ENCODE measurements around the gene HABP2. TPM values are rescaled to one million over a fixed set of nuclear protein-coding genes. Genes with fewer than 3 reads are reported as not detected.
A peak's percentile ranks its signal among the peaks of the same experiment; 100 is the strongest.

Gene HABP2
- polyA plus RNA-seq, 10 donors = 0.07 to 0.17 (median 0.13) TPM; not detected in 1

DNA sequence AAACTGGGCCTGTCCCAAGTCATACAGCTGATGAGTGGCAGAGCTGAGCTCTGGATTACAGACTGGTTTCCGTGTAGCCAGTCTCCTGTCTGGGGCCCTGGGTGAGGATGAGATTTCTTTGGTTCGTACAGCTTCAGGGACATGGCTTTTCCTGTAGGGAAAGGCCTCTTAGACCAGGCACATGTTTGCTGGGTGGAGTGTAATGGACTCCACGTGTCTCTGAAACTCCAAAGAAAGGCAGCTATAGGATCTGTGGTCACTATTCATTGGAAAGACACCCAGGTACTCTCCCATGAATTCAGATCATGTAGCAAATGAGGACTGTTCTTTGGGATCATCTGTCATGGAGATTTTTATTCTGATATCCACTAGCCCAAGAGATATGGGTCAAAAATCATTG lies 2.4 kb downstream of the HABP2 start:
- no peak for DNase-seq

DNA sequence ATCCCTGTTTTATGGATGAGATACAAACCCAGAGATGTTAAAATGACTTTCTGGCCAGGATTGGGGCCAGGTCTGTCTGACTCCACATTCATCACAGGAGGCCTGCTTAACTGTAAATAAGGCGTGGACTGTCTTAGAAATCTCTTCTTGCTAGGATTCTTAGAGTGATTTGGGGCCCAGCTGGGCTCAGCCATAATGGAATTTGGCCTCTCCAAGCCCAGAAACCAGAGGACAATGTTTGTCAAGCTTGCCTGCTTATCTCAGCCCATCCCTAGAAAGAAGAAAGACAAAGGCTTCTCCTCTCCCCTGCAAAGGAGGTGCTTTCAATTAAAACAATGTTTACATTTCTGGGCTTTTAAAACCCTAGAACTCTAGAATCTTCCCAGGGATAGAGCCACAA lies 2.9 kb downstream of the HABP2 start:
- no peak for DNase-seq

DNA sequence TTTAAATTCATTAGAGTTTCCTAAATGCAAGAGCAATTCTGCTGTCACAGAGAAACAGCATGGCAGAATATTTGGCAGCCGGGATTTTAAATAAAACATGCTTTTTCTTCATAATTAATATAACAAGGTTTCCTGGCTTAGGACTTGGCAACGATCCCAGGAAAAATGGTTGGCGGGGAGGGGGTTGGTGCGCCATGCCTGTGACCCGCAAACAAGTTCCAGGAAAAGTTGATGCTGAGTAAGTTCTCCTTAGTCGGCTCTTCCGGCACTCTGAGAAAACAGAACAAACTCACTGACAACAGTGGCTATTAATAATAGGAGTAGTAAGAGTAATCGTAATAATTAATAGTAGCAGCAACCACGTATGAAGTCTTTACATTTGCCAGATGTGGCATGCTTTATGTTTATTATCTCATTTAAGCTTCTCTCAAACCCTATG lies 4.6 kb downstream of the HABP2 start:
- DNase-seq = peak in 2 of 3 donors; percentile 35 to 53

DNA sequence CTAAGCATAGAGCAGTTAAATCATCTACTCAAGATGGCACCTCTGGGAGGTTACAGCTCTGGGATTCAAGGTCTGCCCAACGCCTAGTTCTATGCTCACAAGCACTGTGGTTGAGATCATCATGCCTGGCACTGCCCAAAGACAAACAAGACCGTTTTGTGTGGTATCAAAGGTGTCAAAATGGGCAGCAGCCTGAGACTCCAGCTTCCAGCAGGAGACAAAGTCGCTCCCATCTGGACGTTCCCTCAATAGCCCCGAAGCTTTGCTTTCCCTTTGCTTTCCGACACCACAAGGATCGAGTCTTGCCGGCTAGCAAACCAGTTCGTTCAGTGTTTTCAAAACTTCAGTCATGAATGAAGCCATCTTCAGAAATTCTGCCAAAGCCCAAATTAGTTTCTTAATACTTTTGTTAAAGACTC lies 5.1 kb downstream of the HABP2 start:
- no peak for DNase-seq

DNA sequence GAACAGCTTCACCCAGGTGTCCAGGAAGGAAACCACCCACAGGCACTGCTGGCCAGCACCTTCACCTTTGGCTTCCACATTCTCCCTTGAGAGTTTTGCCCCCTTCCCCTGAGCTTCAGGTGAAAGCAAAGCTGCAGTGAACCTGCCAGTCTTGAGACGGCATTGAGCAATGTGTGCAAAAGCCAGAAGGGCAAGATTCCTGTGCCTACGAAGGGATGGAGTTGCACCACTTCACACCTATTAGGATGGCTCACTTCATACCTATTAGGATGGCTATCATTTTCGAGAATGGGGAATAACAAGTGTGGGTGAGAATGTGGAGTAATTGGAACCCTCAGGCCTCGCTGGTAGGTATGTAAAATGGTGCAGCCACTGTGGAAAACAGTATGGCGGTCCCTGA lies 7.2 kb downstream of the HABP2 start:
- DNase-seq = no peak

DNA sequence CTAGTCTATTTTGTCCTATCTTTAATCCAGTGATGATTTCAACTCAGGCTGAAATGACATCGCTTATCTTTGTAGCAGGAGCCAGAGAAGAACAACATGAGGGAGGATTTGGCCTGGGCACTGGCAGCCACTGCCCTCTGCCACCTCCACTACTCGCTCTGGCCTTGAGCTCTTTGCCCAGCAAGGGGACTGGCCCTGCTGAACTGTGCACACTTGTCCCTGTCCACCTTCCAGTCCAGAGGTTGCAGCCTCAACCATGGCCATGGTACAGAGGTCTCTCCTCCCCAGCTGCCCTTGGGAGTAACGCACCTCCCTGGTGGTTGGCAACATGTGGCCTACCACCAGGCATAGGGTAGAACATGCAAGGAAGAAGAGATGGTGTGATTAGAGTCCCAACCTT lies 8.4 kb downstream of the HABP2 start:
- no peak for DNase-seq

DNA sequence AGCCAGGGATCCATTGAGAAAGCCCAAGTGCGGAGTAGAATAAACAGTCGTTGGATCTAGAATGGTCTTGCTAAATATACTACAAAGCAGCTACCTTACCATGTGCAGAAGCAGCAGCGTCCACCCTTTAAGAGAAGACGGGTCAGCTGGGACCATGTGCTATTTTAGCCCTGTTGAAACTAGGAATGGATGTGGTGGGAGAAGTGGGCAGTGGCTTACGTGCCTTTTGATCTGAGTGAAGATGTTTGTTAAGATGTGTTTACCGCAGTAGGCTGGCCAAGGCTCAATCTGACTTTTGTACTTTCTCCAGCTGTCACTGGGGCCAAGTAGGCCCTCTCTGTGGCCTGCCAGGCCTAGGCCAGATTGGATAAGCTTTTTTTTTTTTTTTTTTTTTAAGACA lies 9.2 kb downstream of the HABP2 start:
- peak in 1 of 3 donors; percentile 30 for DNase-seq

DNA sequence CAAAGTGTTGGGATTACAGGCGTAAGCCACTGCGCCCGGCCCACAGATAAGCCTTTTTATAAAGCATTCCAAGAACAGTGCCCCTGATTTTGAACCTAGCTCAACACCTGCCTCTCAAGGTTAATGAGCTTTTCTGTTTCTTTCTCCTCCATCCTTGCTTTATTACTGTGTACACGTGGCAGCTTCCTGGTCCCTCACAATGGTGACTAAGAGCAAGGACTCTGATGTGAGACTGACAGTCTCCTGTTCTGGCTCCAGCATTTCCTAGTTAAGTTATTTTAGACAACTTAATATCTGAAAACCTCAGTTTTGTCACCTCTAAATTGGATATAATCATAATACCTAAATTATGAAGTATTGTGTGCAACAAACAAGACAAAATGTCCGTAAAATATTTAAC lies 9.9 kb downstream of the HABP2 start:
- no peak for DNase-seq

DNA sequence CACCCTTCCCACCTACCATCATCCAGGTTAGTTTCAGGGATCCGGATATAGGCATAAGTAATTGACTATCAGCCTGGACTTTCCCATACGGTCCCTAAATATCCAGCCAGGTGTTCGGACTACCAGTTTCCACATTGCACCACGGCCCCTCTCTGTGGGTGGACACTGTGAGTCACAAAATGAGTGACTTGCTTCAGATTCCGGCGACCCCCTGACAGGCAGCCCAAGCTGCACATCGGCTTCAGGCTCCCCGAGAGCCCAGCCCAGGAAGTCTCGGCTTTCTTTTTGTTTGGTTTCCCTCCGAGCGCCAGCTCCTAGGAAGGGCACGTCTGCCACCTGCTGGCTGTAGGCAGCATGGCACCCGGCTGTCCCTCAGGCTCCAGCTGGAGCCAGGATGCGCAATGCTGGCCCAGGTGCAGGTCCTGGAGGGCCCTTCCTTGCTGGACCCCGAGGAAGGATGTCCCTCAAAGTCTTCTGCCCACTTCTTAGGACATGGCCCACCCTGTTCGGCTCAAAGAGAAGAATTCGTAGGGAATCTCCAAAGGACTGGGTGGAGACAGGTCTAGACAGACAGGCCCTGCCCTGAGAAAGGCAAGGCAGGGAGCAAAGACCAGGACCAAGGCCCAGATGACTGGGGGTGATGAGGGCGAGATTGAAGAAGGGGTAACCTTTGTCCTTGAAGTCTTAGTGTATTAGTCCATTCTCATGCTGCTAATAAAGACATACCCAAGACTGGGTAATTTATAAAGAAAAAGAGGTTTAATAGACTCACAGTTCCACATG lies 10.6 kb downstream of the HABP2 start:
- DNase-seq = peak; percentile 71 to 91 (median 88)

DNA sequence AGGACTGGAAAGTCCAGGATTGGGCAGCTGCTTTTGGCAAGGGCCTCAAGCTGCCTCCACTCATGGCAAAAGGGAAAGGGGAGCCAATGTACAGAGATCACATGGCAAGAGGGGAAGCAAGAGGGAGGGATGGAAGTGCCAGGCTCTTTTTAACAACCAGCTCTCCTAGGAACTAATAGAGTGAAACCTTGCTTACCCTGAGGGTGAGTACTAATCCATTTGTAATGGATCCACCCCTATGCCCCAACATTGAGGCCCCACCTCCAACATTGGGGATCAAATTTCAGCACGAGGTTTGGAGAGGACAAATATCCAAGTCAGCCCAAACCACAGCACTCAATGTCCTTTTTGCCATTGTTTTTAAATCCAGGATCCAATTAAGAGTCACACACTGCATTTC lies 12.5 kb downstream of the HABP2 start:
- no peak for DNase-seq

DNA sequence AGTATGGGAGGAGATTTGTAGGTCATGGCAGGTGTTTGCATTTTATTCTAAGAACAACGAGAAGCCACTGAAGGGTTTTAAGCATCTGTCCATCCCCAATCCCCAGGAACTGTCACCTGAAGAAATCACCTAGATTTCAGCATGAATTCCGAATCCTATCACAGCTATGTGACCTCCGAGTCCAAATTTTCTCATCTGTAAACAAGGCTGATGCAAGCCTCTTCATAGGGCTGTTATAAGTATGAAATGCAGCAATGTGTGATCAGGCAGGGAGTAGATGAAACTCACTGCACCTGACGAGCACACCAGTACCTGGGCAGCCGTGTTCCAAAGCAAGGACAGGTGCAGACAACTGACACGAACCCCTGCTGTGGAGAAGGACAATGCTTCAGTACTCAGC lies 14.0 kb downstream of the HABP2 start:
- DNase-seq = no peak

DNA sequence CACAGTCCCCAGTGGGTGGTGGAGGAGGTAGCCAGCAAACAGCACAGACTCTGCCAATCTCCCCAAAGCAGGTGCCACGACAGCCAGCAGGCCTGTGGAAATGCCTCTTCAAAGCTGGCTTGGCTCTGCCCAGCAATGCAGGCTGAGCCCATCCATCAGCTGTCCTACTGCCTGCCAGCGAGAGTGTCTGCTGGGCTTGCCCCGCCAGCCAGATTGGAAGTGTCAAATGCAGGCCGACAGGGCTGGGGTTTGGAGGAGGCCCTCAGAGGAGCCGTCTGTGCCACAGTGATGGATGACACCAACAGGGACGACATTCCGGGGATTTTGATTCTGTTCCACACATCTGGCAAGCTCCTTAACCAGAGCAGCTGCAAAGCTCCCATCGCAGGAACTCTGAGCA lies 16.7 kb downstream of the HABP2 start:
- peak; percentile 50 to 74 (median 61) for DNase-seq

DNA sequence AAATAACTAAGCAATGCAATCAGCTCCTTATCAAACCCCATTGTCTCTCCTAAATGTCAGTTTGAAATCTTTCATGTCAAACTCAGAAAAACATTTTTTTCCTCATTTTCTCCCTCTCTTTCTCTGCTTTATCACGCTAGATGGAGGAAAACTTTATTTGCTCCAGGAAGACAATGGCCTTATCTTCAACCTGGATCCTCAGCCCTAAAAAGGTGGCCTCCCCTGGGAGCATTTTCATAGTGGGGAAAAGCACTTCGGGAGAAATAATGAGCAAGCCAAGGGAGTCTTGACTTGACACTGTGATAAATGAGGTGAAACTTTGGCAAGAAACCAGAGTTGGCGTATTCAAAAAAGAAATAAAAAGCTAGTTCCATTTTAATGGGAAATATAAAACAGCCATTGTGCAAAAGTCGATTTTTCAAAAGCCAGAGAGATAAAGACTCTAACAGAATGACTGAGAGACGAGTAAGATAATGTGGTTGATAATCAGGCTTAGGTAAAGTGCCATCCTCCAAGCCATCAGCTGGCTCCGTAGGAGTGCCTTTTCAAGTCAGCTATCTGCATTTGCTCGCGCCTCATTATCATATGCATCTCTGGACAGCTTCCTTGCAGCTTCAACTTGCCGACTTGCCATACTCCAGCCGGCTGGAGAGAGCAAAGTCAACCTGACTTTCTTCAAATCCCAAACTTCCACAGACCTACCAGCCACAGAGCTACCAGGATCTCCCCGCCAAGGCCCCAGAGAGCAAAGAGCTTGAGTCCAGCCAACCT lies 19.9 kb downstream of the HABP2 start:
- DNase-seq = no peak

DNA sequence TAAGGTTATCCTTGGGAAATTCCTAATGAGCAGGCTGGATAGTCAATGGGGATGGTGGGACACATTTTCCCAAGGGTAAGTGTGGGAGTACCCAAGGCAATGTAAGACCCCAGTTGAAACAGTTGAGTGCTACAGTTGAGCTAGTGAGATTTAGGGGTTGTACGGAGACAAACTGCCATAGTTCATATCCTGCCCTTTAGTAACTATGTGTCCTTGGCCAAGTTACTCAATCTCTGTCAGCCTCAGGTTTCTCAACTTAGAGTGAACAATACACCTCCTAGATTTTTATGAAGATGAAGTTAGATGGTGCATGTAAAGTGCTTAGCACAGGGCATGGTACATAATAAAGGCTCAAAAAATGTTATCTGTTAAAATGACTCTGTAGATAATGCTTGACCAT lies 20.5 kb downstream of the HABP2 start:
- no peak for DNase-seq

DNA sequence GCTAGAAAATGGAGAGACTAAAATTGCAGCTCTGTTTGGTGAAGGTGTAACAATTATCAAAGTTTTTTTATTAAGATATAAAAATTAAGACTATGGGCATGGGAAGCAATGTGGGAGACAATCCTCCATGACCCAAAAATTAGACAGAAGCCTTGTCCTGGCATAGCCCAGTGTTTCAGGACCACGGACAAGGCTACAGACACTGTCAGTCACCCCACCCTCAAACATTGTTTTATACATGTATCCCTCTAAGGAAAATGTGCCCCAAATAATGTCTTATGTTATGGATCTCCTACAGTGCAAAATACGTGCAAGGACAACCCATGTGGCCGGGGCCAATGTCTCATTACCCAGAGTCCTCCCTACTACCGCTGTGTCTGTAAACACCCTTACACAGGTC lies 24.0 kb downstream of the HABP2 start:
- peak; percentile 47 to 74 (median 59) for DNase-seq

DNA sequence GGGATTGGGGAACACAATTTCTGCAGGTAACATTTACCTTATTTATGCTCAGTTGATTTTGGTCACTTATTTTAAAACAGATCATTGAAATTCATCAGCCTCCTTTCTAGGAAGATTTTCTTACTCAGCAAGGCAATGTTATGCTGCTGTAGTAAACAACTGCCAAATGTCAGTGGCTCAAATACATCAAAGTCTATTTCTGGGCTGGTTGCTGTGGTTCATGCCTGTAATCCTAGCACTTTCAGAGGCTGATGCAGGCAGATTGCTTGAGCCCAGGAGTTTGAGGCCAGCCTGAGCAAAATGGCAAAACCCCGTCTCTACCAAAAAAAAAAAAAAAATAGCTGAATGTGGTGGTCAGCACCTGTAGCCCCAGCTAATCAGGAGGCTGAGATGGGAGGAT lies 25.9 kb downstream of the HABP2 start:
- no peak for DNase-seq

DNA sequence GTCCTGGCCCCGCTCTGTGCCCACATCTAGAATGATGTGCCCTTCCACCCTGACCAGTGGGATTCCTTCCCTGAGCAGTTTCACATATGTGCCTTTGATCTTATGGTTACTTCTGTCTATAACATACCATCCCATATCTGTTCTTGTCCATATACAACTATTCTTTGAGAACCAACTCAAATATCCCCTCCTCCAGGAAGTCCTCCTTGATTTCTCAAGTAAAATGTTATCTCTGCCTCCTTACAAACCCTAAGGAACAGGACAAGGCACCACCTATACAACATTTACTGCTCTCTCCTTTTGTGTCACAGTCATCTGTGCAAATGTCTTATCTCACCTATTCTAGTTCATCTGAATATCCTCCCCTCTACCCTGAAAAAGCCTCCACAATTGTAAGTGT lies 28.2 kb downstream of the HABP2 start:
- no peak for DNase-seq

DNA sequence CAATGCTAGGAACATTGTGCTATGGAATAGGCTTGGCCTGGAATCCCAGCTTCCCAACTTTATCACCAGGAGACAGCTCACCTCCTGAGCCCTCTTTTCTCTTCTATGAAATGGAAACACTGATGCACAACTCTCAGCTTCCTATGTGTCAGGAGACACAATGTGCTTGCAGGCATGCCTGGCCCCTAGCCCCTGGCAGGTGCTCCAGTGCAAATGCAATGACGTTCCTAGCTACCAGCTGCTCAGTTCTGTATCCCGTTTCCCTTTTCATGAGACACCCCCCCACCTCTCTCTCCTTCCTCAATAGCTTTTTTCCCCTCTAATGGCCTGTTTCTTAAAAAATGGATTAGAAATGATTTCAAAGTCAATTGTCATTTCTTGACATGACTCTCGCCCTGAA lies 30.7 kb downstream of the HABP2 start:
- peak; percentile 17 to 38 (median 26) for DNase-seq

DNA sequence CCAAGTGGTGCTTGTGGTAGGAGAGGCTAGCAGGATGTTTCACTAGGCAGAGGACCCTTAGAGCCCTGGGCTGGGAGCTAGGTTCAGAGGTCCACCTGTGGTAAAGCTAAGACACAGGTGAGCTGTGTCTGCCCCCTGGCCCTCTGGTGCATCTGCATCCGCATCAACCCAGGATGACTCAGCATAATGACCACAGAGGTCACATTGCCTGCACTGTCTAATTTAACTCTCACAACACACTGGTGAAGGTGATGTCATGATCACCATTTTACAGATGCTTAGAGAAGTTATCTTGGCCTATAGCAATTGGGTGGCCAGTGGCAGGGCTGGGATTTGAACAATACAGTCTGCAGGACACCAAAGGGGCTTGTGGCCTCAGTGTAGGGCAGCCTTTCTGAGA lies 33.1 kb downstream of the HABP2 start:
- no peak for DNase-seq

DNA sequence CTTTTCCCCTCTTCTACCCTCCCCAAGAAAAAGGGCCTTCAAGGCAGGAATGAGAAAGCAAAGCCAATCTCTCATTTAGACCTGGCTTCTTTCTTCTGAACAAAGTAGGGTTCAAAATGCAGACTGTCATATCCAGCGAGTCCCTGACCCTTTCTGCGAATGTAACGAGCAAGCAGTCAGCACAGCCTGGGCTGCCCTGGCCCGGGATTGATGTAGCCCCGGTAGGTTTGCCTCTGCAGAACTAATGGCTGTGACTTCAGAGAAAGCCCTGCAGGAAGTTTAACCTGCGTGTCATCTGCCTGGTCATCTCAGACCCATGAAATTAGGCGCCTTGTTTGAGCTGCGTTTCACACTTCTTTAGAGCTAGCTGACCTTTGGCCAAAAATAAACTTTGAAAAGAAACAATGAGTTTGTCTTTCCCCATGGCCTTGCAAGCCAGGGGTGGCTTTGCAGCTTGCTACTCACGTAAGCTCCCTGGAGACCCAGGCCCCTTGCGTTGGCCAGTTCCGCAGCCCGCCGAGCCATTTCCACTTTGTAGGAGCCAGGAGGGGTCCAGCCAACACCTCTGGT lies 36.4 kb downstream of the HABP2 start:
- no peak for DNase-seq

DNA sequence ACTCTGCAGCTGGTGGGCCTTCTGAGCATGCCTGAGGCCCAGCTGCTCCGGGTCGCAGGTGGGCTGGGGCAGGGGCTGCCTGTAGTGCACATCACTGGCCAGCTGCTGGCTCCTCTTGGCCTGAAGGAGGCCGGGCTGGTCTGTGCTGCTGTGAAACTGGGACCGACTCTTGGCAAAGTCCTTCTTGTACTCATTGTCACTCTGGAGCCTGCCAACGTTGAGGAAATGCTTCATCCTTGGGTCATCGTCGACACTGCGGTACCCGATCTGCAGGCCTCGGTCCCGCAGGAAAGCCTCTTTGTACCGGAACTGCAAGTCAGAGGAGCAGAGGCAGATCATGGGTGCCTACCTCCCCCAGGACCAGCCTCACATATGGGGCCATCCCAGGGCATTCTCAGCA lies 37.7 kb downstream of the HABP2 start:
- peak in 1 of 3 donors; percentile 19 for DNase-seq

DNA sequence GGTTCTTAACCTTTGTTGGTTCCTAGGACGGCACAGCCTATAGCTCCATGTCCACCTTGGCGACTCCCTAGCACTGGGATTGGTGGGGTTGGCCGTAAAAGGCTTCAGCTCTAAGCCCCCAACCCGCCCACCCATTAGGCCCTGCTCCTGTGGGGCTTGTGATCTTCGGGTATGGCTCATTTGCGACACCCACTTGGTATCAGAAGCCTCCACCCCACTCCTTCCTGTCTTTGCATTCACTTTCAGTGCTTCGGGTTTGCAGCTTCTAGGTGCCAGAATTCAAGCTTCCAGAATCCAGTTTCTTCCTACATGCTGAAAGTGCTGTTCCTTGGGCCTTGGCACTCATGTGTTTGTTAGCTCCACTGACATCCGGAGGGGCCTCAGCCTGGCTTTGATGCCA lies 39.5 kb downstream of the HABP2 start:
- DNase-seq = no peak

DNA sequence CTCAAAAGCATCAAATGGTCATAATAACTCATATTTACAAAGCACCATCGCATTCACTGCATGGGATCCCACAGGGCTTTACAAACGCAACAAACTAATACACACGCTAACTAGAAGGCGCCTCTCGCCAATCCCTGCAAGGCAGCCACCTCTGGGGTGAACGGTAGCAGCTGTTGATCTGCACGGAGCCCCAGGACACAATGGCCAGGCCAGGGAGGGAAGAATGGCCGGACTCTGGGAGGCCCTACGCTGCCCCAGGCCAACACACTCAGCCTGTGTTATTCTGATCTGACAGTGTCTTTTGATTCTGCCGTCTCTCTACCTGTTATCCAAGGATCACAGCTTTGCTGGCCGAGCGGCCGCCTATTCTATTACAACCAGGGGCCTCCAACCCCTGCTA lies 41.8 kb downstream of the HABP2 start:
- DNase-seq = no peak
